Stimulated activated effector memory CD8-positive, alpha-beta T cell treated with anti-CD3 and anti-CD28 coated beads, Interleukin-12 subunit alpha, Interleukin-12 subunit beta, amount 100 ng/mL, for 72 hours (primary cell): ENCODE data around the gene SNCB.

Source experiments
- ATAC-seq: fragments of 150-1000 bp; cut with Tn5 transposase; 2 replicates; pipeline ENCODE4 v1.10.0; 2021
- DNase-seq, 2 donors: peaks; one replicate each; pipeline ENCODE4 v3.0.0; 2021 to 2022; ENCODE audit warnings: low spot score in 2 of 2
- H3K27ac Mint-ChIP-seq: one replicate; pipeline ENCODE4 v1.8.0; 2022; ENCODE audit warnings: mild to moderate bottlenecking, mixed read lengths
- H3K36me3 Mint-ChIP-seq: one replicate; pipeline ENCODE4 v1.8.0; 2022; ENCODE audit warnings: mild to moderate bottlenecking, mixed read lengths
- H3K4me1 Mint-ChIP-seq: one replicate; pipeline ENCODE4 v1.8.0; 2022; ENCODE audit warnings: mixed read lengths
- H3K4me3 Mint-ChIP-seq: one replicate; pipeline ENCODE4 v1.8.0; 2022; ENCODE audit warnings: mild to moderate bottlenecking, mixed read lengths
- H3K9me3 Mint-ChIP-seq: one replicate; pipeline ENCODE4 v1.8.0; 2022; ENCODE audit warnings: mixed read lengths

SNCB gene

GRCh38 chr5:176625966-176626875 is 4.1 kb downstream of the SNCB start:
- H3K9me3 Mint-ChIP-seq = no peaks in the 10 kb centered on the region
- H3K36me3 Mint-ChIP-seq = no peaks in the 10 kb centered on the region
- no peak overlapping the region for H3K27ac Mint-ChIP-seq
- peaks cover 16% of the 10 kb centered on the region for H3K4me1 Mint-ChIP-seq
- no peak overlapping the region for H3K4me3 Mint-ChIP-seq
- no peak for ATAC-seq
- no peak for DNase-seq

GRCh38 chr5:176625512-176625911 is 4.8 kb downstream of the SNCB start:
- H3K9me3 Mint-ChIP-seq = no peaks in the 10 kb centered on the region
- no peak for ATAC-seq
- H3K4me3 Mint-ChIP-seq = no peak overlapping the region
- peaks cover 17% of the 10 kb centered on the region for H3K4me1 Mint-ChIP-seq
- DNase-seq = no peak
- no peak overlapping the region for H3K27ac Mint-ChIP-seq
- no peaks in the 10 kb centered on the region for H3K36me3 Mint-ChIP-seq

GRCh38 chr5:176624938-176625337 is 5.4 kb downstream of the SNCB start:
- Mint-ChIP-seq H3K36me3 (no peaks in the 10 kb centered on the region), H3K9me3 (no peaks in the 10 kb centered on the region), H3K27ac (no peak overlapping the region), H3K4me3 (no peak overlapping the region), H3K4me1 (peaks cover 22% of the 10 kb centered on the region)
- ATAC-seq (no peak), DNase-seq (no peak)

GRCh38 chr5:176624142-176624541 is 6.2 kb downstream of the SNCB start:
- H3K4me3 Mint-ChIP-seq = no peak overlapping the region
- ATAC-seq = no peak
- H3K36me3 Mint-ChIP-seq = no peaks in the 10 kb centered on the region
- no peaks in the 10 kb centered on the region for H3K9me3 Mint-ChIP-seq
- H3K4me1 Mint-ChIP-seq = peaks cover 22% of the 10 kb centered on the region
- H3K27ac Mint-ChIP-seq = no peak overlapping the region
- DNase-seq = no peak

GRCh38 chr5:176621661-176622079 is 8.7 kb downstream of the SNCB start:
- no peak overlapping the region for H3K4me3 Mint-ChIP-seq
- DNase-seq (no peak), ATAC-seq (no peak)
- H3K4me1 Mint-ChIP-seq = peaks cover 13% of the 10 kb centered on the region
- H3K27ac Mint-ChIP-seq = no peak overlapping the region
- no peaks in the 10 kb centered on the region for H3K36me3 Mint-ChIP-seq
- H3K9me3 Mint-ChIP-seq = no peaks in the 10 kb centered on the region

GRCh38 chr5:176620333-176620981 is 9.9 kb downstream of the SNCB start:
- Mint-ChIP-seq H3K4me3 (peak overlapping the region; percentile 71), H3K9me3 (no peaks in the 10 kb centered on the region), H3K27ac (peak overlapping the region; percentile 26), H3K36me3 (no peaks in the 10 kb centered on the region), H3K4me1 (peaks cover 13% of the 10 kb centered on the region)
- DNase-seq = no peak
- no peak for ATAC-seq

- no peak for ATAC-seq
- H3K4me1 Mint-ChIP-seq = peaks cover 13% of the 10 kb centered on the region
- peak overlapping the region; percentile 26 for H3K27ac Mint-ChIP-seq
- no peak for DNase-seq
- peak overlapping the region; percentile 71 for H3K4me3 Mint-ChIP-seq
- H3K9me3 Mint-ChIP-seq = no peaks in the 10 kb centered on the region
- H3K36me3 Mint-ChIP-seq = no peaks in the 10 kb centered on the region
Observed at GRCh38 chr5:176619569-176620332, 10.6 kb downstream of the SNCB start.

- Mint-ChIP-seq H3K9me3 (no peaks in the 10 kb centered on the region), H3K36me3 (no peaks in the 10 kb centered on the region), H3K4me1 (peaks cover 13% of the 10 kb centered on the region), H3K27ac (no peak overlapping the region), H3K4me3 (peak overlapping the region; percentile 71)
- DNase-seq (peak; percentile 62 to 85), ATAC-seq (peak; percentile 94)
Observed at GRCh38 chr5:176619203-176619568, 11.1 kb downstream of the SNCB start.

GRCh38 chr5:176618783-176619182 is 11.6 kb downstream of the SNCB start:
- Mint-ChIP-seq H3K27ac (no peak overlapping the region), H3K9me3 (no peaks in the 10 kb centered on the region), H3K4me3 (peak overlapping the region; percentile 71), H3K36me3 (no peaks in the 10 kb centered on the region), H3K4me1 (peaks cover 13% of the 10 kb centered on the region)
- DNase-seq (no peak), ATAC-seq (no peak)

GRCh38 chr5:176616511-176616910 is 13.8 kb downstream of the SNCB start:
- Mint-ChIP-seq H3K4me3 (no peak overlapping the region), H3K9me3 (no peaks in the 10 kb centered on the region), H3K36me3 (peaks cover 5% of the 10 kb centered on the region), H3K4me1 (peaks cover 21% of the 10 kb centered on the region), H3K27ac (no peak overlapping the region)
- DNase-seq (no peak), ATAC-seq (no peak)

- no peaks in the 10 kb centered on the region for H3K9me3 Mint-ChIP-seq
- no peak overlapping the region for H3K4me3 Mint-ChIP-seq
- H3K4me1 Mint-ChIP-seq = peaks cover 14% of the 10 kb centered on the region
- ATAC-seq = no peak
- no peak for DNase-seq
- no peak overlapping the region for H3K27ac Mint-ChIP-seq
- H3K36me3 Mint-ChIP-seq = peaks cover 7% of the 10 kb centered on the region
Observed at GRCh38 chr5:176614805-176615478, 15.4 kb downstream of the SNCB start.

GRCh38 chr5:176612855-176613254 is 17.5 kb downstream of the SNCB start:
- H3K4me1 Mint-ChIP-seq = peaks cover 24% of the 10 kb centered on the region
- no peak for DNase-seq
- H3K27ac Mint-ChIP-seq = no peak overlapping the region
- no peaks in the 10 kb centered on the region for H3K9me3 Mint-ChIP-seq
- ATAC-seq = no peak
- H3K36me3 Mint-ChIP-seq = peaks cover 14% of the 10 kb centered on the region
- no peak overlapping the region for H3K4me3 Mint-ChIP-seq

- Mint-ChIP-seq H3K4me1 (peaks cover 24% of the 10 kb centered on the region), H3K36me3 (peaks cover 14% of the 10 kb centered on the region), H3K4me3 (no peak overlapping the region), H3K9me3 (no peaks in the 10 kb centered on the region), H3K27ac (peak overlapping the region; percentile 6)
- DNase-seq = no peak
- ATAC-seq = no peak
Observed at GRCh38 chr5:176612008-176612407, 18.3 kb downstream of the SNCB start.

GRCh38 chr5:176611435-176611834 is 18.9 kb downstream of the SNCB start:
- ATAC-seq (no peak), DNase-seq (peak; percentile 49 to 80)
- no peak overlapping the region for H3K4me3 Mint-ChIP-seq
- peaks cover 24% of the 10 kb centered on the region for H3K4me1 Mint-ChIP-seq
- peaks cover 14% of the 10 kb centered on the region for H3K36me3 Mint-ChIP-seq
- peak overlapping the region; percentile 6 for H3K27ac Mint-ChIP-seq
- no peaks in the 10 kb centered on the region for H3K9me3 Mint-ChIP-seq

- ATAC-seq = no peak
- H3K9me3 Mint-ChIP-seq = no peaks in the 10 kb centered on the region
Observed at GRCh38 chr5:176610435-176610773, 19.9 kb downstream of the SNCB start.

More at GRCh38 chr5:176610435-176610773, 19.9 kb downstream of the SNCB start:
- Mint-ChIP-seq H3K36me3 (peaks cover 14% of the 10 kb centered on the region), H3K27ac (no peak overlapping the region), H3K4me1 (peaks cover 24% of the 10 kb centered on the region), H3K4me3 (peak overlapping the region; percentile 66)
- no peak for DNase-seq
